NCI-H526 treated with DMSO at 0.1 percent for 48 hours (cell line): ENCODE data around the gene IFNA1.
"Not testable (repeated sequence)": the region's sequence is repeated elsewhere in the genome, so short reads cannot be mapped to it uniquely, and the experiment has no call there.

Experiments used
- DNase-seq: peaks from one replicate; lab custom pipeline; 2025; lab: John Stamatoyannopoulos, UW

IFNA1 gene

DNA sequence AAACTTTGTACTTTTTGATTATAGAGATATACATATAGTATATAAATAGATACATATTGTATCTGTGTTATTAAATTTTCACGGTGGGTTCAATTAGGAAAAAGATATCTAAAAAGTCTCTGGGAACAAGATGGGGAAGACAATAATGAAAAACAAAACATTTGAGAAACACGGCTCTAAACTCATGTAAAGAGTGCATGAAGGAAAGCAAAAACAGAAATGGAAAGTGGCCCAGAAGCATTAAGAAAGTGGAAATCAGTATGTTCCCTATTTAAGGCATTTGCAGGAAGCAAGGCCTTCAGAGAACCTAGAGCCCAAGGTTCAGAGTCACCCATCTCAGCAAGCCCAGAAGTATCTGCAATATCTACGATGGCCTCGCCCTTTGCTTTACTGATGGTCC lies at the start of gene IFNA1:
IFNA1 (plus strand) TSS at position 301 of the 400 bp plus-strand sequence; CDS start at position 370, 69 bp downstream.
- no peak for DNase-seq

DNA sequence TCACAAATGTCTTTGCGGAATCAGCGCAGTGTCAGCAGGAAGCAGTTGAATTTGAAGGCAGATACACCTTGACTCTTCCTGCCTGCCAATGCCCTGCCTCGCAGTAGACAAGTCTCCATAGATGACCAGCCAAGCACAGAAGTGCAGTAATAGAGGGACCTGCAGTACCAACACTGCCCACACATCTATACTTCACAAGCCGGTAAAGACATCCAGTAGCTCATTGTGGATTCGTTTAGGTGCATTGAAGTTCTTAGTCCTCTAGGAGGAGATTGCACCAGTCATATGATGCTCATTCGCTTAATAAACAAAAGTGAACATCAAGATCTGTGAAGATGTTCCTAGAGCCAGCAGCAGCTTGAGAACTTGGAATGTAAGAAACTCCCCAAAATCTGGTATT lies 48.0 kb upstream of the IFNA1 start:
- DNase-seq, result peak; percentile 25

GRCh38 chr9:21395778-21396717 lies 44.2 kb upstream of the IFNA1 start:
- DNase-seq, result peak; percentile 45

GRCh38 chr9:21398955-21399489 lies 41.2 kb upstream of the IFNA1 start:
- DNase-seq, result no peak

DNA sequence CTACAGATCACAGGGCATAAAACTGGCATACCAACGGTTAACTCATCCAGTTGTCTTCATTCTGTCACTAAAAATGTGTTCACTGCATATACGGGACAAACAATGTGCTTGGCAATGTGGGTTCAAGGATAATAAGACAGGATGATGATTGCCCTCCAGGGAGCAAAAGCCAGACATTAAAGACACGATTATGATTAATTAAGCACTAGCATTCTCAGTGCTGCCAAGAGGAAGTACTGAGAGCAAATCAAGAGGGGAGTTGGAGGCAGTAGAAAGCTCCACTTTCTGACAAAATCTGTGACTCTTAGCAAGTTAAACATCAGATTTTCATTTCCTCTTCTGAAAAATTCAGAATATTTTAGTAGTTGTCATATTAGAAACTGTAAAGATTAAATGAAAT lies 40.3 kb upstream of the IFNA1 start:
- no peak for DNase-seq

DNA sequence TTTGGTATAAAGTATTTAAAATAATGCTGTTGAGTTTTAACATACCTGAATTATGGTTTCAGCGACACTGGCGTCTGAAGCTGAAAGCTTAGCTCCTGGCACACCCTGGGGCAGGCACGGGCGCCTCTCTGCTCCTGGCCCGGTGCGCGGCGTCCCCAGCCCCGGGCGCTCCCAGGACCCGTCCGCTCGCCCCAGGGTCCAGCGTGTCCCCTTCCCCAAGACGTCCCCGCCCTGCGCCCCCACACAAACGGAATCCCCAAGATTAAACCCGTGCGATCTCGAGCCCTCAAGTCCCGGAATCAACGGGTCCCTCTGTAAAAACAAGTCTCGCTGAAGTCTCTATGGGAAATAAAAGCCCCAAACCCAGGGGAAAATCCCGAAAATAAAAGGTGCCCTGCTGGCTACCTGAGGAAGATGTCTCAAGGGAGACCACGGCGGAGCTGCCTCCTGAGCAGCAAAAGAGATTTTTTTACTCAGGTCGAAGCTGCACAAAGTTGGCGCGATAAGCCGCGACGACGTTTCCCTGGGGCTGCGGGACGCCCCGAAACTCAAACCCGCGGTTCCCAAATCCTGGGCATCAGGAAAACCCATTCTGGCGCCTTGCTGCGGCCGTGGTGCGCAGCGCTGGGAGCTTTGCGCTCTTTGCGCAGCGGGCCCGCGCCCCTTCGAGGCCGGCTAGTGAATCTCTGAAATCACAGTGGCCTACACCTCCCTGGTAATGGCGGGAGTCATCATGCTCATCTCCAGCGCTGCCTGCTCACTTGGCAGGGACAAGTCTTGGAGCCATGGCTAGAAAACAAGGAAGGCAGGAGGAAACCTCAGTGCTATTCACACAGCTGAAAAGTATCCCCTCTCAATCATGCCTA lies 37.6 kb upstream of the IFNA1 start:
- no peak for DNase-seq

DNA sequence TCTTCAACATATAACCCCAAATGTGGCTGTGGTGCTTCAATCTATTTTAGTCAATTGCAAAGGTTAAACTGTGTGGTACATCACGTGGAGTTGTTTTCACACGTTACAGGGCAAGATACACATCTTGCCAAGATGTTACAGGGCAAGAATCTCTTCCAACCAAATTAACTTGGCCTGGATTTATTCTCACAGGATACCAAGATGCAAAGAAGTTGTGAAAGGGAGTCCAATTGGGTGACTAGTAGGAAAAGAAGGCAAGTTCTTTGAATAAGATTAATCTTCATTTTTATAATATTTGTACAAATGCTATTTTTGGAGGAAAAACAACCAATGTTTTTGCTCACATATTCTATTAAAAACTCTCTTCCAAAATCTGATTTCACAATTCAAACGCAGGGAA lies 36.1 kb upstream of the IFNA1 start:
- no peak for DNase-seq

DNA sequence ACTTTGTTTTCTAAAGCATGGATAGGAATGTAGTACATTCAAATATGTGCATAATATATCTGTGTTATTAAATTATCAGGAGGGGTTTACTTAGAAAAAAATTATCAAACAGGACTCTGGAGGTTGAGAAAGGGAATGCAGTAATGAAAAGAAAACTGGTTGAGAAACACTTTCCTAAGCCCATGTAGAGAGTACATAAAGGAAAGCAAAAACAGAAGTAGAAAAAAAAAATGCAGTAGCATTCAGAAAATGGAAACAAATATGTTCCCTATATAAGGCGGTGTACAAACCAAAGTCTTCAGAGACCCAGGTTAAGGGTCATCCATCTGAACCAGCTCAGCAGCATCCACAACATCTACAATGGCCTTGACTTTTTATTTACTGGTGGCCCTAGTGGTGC lies 31.4 kb upstream of the IFNA1 start, which contains the start of gene IFNA8:
IFNA8 (plus strand) TSS at position 301 of the 400 bp plus-strand sequence; CDS start at position 361, 60 bp downstream.
- DNase-seq, result no peak

GRCh38 chr9:21412107-21412506 lies 28.1 kb upstream of the IFNA1 start:
- DNase-seq, result no peak

DNA sequence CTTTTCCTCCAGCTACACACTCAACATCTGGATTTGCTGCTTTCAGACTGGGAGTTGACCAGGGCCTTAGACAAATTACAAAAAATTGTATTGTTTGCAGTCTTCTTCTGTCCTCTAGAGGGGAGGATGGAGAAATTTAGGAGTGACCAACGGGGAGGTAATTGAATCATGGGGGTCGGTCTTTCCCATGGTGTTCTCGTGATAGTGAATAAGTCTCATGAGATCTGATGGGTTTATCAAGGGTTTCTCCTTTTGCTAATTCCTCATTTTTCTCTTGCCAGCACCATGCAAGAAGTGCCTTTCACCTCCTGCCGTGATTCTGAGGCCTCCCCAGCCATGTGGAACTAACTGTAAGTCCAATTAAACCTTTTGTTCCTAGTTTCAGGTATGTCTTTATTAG lies 27.1 kb upstream of the IFNA1 start:
- no peak for DNase-seq

- no peak for DNase-seq
Measured at GRCh38 chr9:21413624-21414023, 26.6 kb upstream of the IFNA1 start.

DNA sequence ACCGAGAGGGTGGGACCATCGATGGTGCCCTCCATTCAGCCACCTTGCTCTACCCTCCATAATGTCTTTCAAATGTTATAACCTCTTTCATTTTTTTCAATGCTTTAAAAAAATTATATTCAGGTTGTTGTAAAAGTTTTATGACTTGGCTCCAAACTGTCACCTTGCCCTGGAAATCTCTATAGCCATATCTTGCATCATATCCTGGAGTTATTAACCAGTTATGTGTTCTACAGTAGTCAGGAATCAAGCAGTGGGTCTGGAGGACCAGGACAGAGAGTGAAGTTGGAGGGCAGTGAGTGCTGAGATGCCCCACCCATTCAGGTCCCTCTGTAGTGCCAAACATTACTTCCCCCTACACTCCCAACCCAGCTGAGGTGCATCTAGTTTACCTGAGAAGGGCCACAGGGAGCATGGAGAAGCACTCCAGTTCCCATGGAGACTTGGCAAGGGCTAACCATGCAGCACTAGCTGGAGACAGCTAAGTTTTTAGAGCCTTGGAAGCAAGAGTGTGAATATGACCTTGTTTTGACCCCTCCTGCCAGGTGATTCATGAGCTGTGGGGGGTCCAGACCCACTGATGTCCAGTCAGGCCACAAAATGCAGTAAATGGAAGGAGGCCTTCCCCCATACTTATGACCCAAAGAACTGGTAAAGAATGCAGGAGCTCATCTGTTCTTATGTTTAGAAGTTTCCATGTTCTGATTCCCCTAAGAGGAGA lies 25.9 kb upstream of the IFNA1 start:
- DNase-seq, result no peak

GRCh38 chr9:21415493-21416267 lies 24.6 kb upstream of the IFNA1 start:
- DNase-seq, result no peak

DNA sequence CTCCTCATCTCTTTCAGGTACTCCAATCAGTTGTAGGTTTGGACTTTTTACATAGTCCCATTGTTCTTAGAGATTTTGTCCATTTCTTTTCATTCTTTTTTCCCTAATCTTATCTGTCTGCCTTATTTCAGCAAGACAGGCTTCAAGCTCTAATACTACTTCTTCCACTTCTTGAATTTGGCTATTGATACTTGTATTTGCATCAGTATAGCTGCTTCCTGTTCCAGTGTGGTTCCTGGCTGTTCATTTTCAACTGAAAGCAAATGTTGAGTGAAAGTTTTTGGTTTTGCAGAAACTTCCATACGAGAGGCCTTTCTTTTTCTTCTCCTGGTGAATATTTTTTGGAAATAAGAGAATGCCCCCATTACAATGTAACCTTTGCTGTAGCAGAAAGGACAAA lies 12.0 kb upstream of the IFNA1 start:
- DNase-seq, result no peak

DNA sequence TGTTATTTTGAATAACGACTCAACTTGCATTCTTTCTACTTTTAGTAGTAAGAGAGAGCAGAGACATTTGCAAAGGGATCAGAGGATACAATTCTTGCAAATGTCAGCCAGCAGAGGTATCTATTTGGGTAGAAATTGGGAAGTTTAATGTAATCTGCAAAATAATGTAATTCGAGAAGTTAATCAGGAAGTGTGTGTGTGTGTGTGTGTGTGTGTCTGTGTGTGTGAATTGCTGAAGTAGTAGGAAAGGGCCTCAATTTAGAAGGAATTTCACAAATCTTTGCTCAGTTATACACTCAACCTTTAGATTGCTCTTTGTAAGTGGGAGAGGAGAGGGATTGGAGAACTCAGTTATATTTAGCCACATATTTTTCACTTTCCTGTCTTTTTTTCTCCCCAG lies 11.0 kb upstream of the IFNA1 start:
- DNase-seq, result no peak

GRCh38 chr9:21432672-21433425 lies 7.4 kb upstream of the IFNA1 start:
- DNase-seq, result no peak

DNA sequence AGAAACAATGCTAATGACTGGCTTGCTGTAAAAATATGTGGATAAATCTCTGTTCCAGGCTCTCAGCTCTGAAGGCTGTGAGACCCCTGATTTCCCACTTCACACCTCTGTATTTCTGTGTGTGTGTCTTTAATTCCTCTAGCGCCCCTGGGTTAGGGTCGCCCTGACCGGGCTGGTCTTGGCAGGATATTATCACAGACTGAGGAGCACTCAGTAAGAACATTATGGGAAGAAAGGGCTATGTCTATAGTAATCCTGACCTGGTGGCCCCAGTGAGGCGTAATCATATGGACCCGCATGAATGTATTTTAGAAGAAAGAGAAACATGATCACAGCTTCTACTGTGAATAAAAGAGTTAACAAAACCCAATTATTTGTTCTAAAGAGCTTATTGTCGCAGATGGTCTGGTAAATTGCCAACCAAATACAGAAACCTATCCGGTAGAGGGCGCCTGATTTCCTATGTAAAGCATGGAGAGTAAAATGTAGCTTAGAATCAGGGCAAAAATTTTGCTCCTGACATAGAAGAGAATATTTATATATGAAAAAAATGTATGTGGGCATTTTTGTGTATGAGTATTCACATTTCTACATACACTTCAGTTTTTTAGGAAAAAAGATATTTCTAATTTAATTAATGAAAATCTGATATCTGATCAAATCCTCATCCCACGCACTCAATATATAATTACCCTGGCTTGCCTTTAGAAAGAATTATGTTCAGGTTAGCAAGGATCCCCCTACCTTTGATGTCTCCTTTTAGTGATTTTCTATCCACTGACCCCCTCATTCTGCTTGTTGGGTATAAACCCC lies 5.8 kb upstream of the IFNA1 start:
- peak; percentile 9 for DNase-seq

DNA sequence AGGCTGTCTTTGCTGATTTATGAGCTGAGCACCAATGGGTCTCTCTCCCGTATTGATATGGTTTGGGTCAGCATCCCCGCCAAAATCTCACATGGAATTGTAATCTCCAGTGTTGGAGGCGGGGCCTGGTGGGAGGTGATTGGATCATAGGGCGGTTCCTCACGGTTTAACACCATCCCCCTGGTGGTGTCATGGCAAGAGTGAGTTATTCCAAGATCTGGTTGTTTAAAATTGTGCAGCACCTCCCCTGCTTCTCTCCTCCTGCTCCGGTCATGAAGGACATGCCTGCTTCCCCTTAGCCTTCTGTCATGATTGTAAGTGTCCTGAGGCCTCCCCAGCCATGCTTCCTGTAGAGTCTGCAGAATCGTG lies 5.2 kb upstream of the IFNA1 start:
- DNase-seq, result not testable (repeated sequence)

GRCh38 chr9:21443849-21444625 lies 3.8 kb downstream of the IFNA1 start:
- no peak for DNase-seq
